ENCODE results near the gene CHST9.

DNA sequence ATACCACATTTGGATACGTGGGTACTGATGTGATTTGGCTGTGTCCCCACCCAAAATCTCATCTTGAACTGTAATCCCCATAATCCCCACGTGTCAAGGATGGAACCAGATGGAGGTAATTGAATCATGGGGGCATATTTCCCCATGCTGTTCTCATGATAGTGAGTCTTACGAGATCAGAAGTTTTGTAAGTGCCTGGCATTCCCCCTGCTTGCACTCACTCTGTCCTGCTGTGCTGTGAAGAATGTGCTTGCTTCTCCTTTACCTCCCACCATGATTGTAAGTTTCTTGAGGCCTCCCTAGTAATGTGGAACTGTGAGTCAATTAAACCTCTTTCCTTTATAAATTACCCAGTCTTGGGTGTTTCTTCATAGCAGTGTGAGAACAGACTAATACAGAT lies 70.3 kb downstream of the CHST9 start:
- TF ChIP-seq CTCF (IDR thresholded peaks at IDR 0.05 in 2 of 3, conservative IDR thresholded peaks at IDR 0.05 in 1 of 3; ENCODE audit: insufficient read depth in 2 of 3, low read depth in 1 of 3, low read length in 3 of 3) (no peak), POLR2A (conservative IDR thresholded peaks at IDR 0.05) (no peak), ZNF121 (CRISPR knock-in tag; conservative IDR thresholded peaks at IDR 0.05) (no peak), ZBTB33 (CRISPR knock-in tag; IDR thresholded peaks at IDR 0.05) (no peak), STAT5A (IDR thresholded peaks at IDR 0.05; ENCODE audit: borderline replicate concordance, low read length) (no peak), RAD21 (CRISPR knock-in tag; conservative IDR thresholded peaks at IDR 0.05 in 1 of 2, IDR thresholded peaks at IDR 0.05 in 1 of 2) (no peak), ETS1 (conservative IDR thresholded peaks at IDR 0.05; ENCODE audit: control insufficient read depth, low read depth, low read length) (no peak), MYNN (IDR thresholded peaks at IDR 0.05) (no peak), MYNN (CRISPR knock-in tag; IDR thresholded peaks at IDR 0.05) (no peak), REST (IDR thresholded peaks at IDR 0.05; ENCODE audit: borderline replicate concordance) (no peak), REST (CRISPR knock-in tag; IDR thresholded peaks at IDR 0.05; ENCODE audit: low read depth) (no peak), NCOA2 (IDR thresholded peaks at IDR 0.05; ENCODE audit: partially characterized antibody in 2 of 2) (no peak), ZNF766 (CRISPR knock-in tag; conservative IDR thresholded peaks at IDR 0.05) (no peak)
- TF ChIP-seq, protein P1, sequence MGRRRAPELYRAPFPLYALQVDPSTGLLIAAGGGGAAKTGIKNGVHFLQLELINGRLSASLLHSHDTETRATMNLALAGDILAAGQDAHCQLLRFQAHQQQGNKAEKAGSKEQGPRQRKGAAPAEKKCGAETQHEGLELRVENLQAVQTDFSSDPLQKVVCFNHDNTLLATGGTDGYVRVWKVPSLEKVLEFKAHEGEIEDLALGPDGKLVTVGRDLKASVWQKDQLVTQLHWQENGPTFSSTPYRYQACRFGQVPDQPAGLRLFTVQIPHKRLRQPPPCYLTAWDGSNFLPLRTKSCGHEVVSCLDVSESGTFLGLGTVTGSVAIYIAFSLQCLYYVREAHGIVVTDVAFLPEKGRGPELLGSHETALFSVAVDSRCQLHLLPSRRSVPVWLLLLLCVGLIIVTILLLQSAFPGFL (CRISPR knock-in tag; IDR thresholded peaks at IDR 0.05): no peak
